PC-9 (cell line): ENCODE data around the gene FAM117A. TPM values are rescaled to one million over a fixed set of nuclear protein-coding genes. Genes with fewer than 3 reads are reported as not detected.

Experiments used
- BruUV-seq: library from RNA; stranded (reverse); fragments of 400-500 nt; replicated peaks from 2 replicates; lab custom pipeline; 2021; lab: Mats Ljungman, UMichigan
- CTCF ChIA-PET: fragments of 300-600 bp; sonication (Branson Sonifier 250); formaldehyde crosslinking; loops from one replicate; lab custom pipeline; 2022; ENCODE audit warnings: antibody characterized with exemption; lab: Charles Lee
- POLR2A ChIA-PET: fragments of 300-600 bp; sonication (Branson Sonifier 250); formaldehyde crosslinking; loops from one replicate; lab custom pipeline; 2022; ENCODE audit warnings: antibody characterized with exemption; ENCODE audit not compliant: unreplicated experiment; lab: Charles Lee
- DNase-seq, 2 experiments: peaks; one replicate each; pipeline versions ENCODE4 v3.0.0 to v3.0.0-alpha.2; 2015 to 2022; ENCODE audit warnings: mixed read lengths in 1 of 2
- H2AFZ ChIP-seq: fragments of 200-600 bp; sonication (generic); 2 replicates; pipeline ENCODE4 v1.8.1; 2017; ENCODE audit warnings: antibody characterized with exemption
- H3F3A ChIP-seq: fragments of 200-600 bp; sonication (generic); 2 replicates; pipeline ENCODE4 v1.8.1; 2017; ENCODE audit warnings: antibody characterized with exemption, mild to moderate bottlenecking, low read depth; ENCODE audit not compliant: insufficient read depth
- H3K27ac ChIP-seq: fragments of 200-600 bp; sonication (generic); 2 replicates; pipeline ENCODE4 v1.6.1; 2016; ENCODE audit warnings: mixed run types
- H3K27me3 ChIP-seq: fragments of 200-600 bp; sonication (generic); 2 replicates; pipeline ENCODE4 v1.6.1; 2016; ENCODE audit warnings: low read depth, mixed run types; ENCODE audit not compliant: insufficient read depth
- H3K36me3 ChIP-seq: fragments of 200-600 bp; sonication (generic); 2 replicates; pipeline ENCODE4 v1.6.1; 2016; ENCODE audit warnings: low read depth, mixed run types
- H3K4me1 ChIP-seq: fragments of 200-600 bp; sonication (generic); replicated peaks from 2 replicates; pipeline ENCODE4 v1.6.1; 2016; ENCODE audit warnings: mixed run types; ENCODE audit not compliant: insufficient read depth
- H3K4me2 ChIP-seq: fragments of 200-600 bp; sonication (generic); 2 replicates; pipeline ENCODE4 v1.6.1; 2017; ENCODE audit warnings: mixed run types
- H3K4me3 ChIP-seq: fragments of 200-600 bp; sonication (generic); 2 replicates; pipeline ENCODE4 v1.6.1; 2016; ENCODE audit warnings: mixed run types
- H3K79me2 ChIP-seq: fragments of 200-600 bp; sonication (generic); 2 replicates; pipeline ENCODE4 v1.6.1; 2017; ENCODE audit warnings: low read depth, mixed run types
- H3K9me2 ChIP-seq: fragments of 200-600 bp; sonication (generic); 2 replicates; pipeline ENCODE4 v1.8.1; 2017; ENCODE audit warnings: mild to moderate bottlenecking; ENCODE audit not compliant: insufficient read depth
- H3K9me3 ChIP-seq: fragments of 200-600 bp; sonication (generic); 2 replicates; pipeline ENCODE4 v1.8.1; 2016; ENCODE audit warnings: low read depth; ENCODE audit not compliant: insufficient read depth
- H4K20me1 ChIP-seq: fragments of 200-600 bp; sonication (generic); 2 replicates; pipeline ENCODE4 v1.8.1; 2017; ENCODE audit not compliant: insufficient read depth
- CTCF ChIP-seq: fragments of 200-600 bp; sonication (generic); conservative IDR thresholded peaks from 2 replicates; pipeline ENCODE4 v1.6.1; 2017; ENCODE audit warnings: mixed run types, antibody characterized with exemption, mild to moderate bottlenecking, moderate library complexity
- EZH2 ChIP-seq: fragments of 200-600 bp; sonication (generic); IDR thresholded peaks from 2 replicates; pipeline ENCODE4 v1.8.0; 2017; ENCODE audit warnings: antibody characterized with exemption, low read depth
- intact Hi-C: fragments of 100-400 bp; cut with micrococcal nuclease; formaldehyde crosslinking; loops from one replicate; pipeline ENCODE4 v1.10.0; 2022; ENCODE audit not compliant: unreplicated experiment
- total RNA-seq: library from RNA; stranded (reverse); gene quantifications from 2 replicates; pipeline ENCODE4 v1.2.3, GENCODE V29; 2021

FAM117A gene
- total RNA-seq, 1 experiment from 2014 or later = 15.0 TPM

- peaks cover 45% of the 10 kb centered on the region for H3K36me3 ChIP-seq
- peaks cover 14% of the 10 kb centered on the region for H3K4me1 ChIP-seq
- peaks cover 70% of the 10 kb centered on the region for H4K20me1 ChIP-seq
- no peak overlapping the region for H3K27ac ChIP-seq
- no peaks in the 10 kb centered on the region for H3K9me2 ChIP-seq
- H3K4me2 ChIP-seq = no peak overlapping the region
- ChIA-PET POLR2A (no interaction called here), CTCF (no interaction called here)
- intact Hi-C loops = no loop called here
- H3K79me2 ChIP-seq = peaks cover 63% of the 10 kb centered on the region
- H3F3A ChIP-seq = peaks cover 9% of the 10 kb centered on the region; the same call in 1 of the 2 replicates
- no peak overlapping the region for H2AFZ ChIP-seq
- no peaks in the 10 kb centered on the region for H3K9me3 ChIP-seq
- no peaks in the 10 kb centered on the region for H3K27me3 ChIP-seq
- no peak overlapping the region for H3K4me3 ChIP-seq
- no peak for DNase-seq
- TF ChIP-seq EZH2 (no peak), CTCF (no peak)
- no TSS peak for BruUV-seq
Observed at GRCh38 chr17:49793309-49793708, 29.4 kb upstream of the FAM117A start.

- no peaks in the 10 kb centered on the region; the same call in 1 of the 2 replicates for H3F3A ChIP-seq
- H3K27me3 ChIP-seq = no peaks in the 10 kb centered on the region
- H4K20me1 ChIP-seq = peaks cover 49% of the 10 kb centered on the region
- no peak overlapping the region for H3K27ac ChIP-seq
- H3K9me2 ChIP-seq = no peaks in the 10 kb centered on the region
- TF ChIP-seq CTCF = no peak
- no peak for TF ChIP-seq EZH2
- peaks cover 24% of the 10 kb centered on the region for H3K36me3 ChIP-seq
- no peaks in the 10 kb centered on the region for H3K9me3 ChIP-seq
- DNase-seq = no peak
- peaks cover 45% of the 10 kb centered on the region for H3K79me2 ChIP-seq
- BruUV-seq = TSS peak; percentile 42
- intact Hi-C loops = loop anchor here (10.0 kb wide), 1 partner anchor 214 kb away; the partner anchor contains the start of gene NXPH3
- POLR2A ChIA-PET = no interaction called here
- peaks cover 24% of the 10 kb centered on the region for H3K4me1 ChIP-seq
- H3K4me3 ChIP-seq = peak overlapping the region; percentile 64
- peak overlapping the region; percentile 98 for H3K4me2 ChIP-seq
- no peak overlapping the region for H2AFZ ChIP-seq
- CTCF ChIA-PET = interaction anchor here (0.6 kb wide), 1 partner anchor 209 kb away, joined by 3 read pairs; no protein-coding TSS in a partner anchor
Observed at GRCh38 chr17:49789243-49789578, 25.3 kb upstream of the FAM117A start.

- TF ChIP-seq CTCF (0 out of 2 replicates have a peak, but pooled peaks have one; percentile 19), EZH2 (no peak)
- Histone ChIP-seq H2AFZ (peak within 1 kb of the TSS; percentile 94), H3K4me3 (peak within 1 kb of the TSS; percentile 88), H3K27ac (peak within 1 kb of the TSS; percentile 91), H3F3A (no peaks in the 10 kb centered on the region; the same call in 1 of the 2 replicates), H3K36me3 (peaks cover 18% of the 10 kb centered on the region), H3K9me2 (no peaks in the 10 kb centered on the region), H3K27me3 (no peaks in the 10 kb centered on the region), H3K79me2 (peaks cover 41% of the 10 kb centered on the region), H3K4me1 (peaks cover 24% of the 10 kb centered on the region), H4K20me1 (peaks cover 43% of the 10 kb centered on the region), H3K9me3 (no peaks in the 10 kb centered on the region), H3K4me2 (peak within 1 kb of the TSS; percentile 98)
- intact Hi-C loops = loop anchor here (1.0 to 10.0 kb wide), 3 partner anchors 24 to 214 kb away; partner anchors contain the start of genes FAM117A and NXPH3
- CTCF ChIA-PET = no interaction called here
- POLR2A ChIA-PET = interaction anchor here (0.6 to 1.0 kb wide), 6 partner anchors 24 to 596 kb away, joined by 3 to 7 read pairs (median 4); partner anchors contain the start of gene FAM117A
- DNase-seq = peak; percentile 98 to 99
- BruUV-seq = TSS peak; percentile 82
Observed at GRCh38 chr17:49788478-49789242, 24.7 kb upstream of the FAM117A start, which contains the start of gene KAT7. TSS of gene KAT7 (plus strand) at chr17:49788681. CDS start at chr17:49788835, 154 bp downstream.
